AG10803 (cell line): ENCODE results near the gene ASMTL.

Source experiments
- DNase-seq: peaks from one replicate; pipeline ENCODE4 v3.0.0; 2010; ENCODE audit warnings: low read depth
- H3K4me3 ChIP-seq: 2 replicates; pipeline ENCODE4 v1.5.1; 2011; ENCODE audit warnings: mild to moderate bottlenecking, low read length, control low read depth
- TF ChIP-seq, protein P1 (sequence below): conservative IDR thresholded peaks from 2 replicates; pipeline ENCODE4 v1.5.1; 2011; ENCODE audit warnings: mild to moderate bottlenecking, low read length, control low read depth, inconsistent platforms

ASMTL gene

DNA sequence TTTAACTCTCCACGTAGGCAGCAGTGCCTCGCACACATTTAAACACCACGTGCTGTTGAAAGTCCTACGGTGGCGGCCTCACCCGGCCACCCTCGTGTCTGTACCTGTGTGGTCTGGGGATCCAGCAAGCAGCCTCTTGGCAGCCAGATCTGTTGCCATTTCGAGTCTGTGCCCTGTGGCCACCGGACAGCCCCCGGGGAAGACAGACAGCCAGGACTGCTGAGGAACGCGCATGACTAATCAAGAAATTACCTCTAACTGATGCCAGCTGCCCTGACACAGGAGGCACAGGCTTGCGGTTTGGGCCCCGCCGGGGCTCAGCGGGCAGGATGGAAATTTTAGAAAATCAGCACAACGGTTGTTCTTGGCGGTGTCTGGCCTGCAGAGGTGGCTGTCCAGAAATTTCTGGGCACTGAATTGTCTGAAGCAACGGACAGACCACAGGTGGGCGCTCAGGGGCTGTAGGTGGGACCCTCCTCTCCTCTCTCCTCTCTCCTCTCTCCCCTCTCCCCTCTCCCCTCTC is 15.6 kb upstream of the ASMTL start:
- no peak overlapping the region for H3K4me3 ChIP-seq
- DNase-seq: peak; percentile 68
- TF ChIP-seq, protein P1, sequence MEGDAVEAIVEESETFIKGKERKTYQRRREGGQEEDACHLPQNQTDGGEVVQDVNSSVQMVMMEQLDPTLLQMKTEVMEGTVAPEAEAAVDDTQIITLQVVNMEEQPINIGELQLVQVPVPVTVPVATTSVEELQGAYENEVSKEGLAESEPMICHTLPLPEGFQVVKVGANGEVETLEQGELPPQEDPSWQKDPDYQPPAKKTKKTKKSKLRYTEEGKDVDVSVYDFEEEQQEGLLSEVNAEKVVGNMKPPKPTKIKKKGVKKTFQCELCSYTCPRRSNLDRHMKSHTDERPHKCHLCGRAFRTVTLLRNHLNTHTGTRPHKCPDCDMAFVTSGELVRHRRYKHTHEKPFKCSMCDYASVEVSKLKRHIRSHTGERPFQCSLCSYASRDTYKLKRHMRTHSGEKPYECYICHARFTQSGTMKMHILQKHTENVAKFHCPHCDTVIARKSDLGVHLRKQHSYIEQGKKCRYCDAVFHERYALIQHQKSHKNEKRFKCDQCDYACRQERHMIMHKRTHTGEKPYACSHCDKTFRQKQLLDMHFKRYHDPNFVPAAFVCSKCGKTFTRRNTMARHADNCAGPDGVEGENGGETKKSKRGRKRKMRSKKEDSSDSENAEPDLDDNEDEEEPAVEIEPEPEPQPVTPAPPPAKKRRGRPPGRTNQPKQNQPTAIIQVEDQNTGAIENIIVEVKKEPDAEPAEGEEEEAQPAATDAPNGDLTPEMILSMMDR: no peak

DNA sequence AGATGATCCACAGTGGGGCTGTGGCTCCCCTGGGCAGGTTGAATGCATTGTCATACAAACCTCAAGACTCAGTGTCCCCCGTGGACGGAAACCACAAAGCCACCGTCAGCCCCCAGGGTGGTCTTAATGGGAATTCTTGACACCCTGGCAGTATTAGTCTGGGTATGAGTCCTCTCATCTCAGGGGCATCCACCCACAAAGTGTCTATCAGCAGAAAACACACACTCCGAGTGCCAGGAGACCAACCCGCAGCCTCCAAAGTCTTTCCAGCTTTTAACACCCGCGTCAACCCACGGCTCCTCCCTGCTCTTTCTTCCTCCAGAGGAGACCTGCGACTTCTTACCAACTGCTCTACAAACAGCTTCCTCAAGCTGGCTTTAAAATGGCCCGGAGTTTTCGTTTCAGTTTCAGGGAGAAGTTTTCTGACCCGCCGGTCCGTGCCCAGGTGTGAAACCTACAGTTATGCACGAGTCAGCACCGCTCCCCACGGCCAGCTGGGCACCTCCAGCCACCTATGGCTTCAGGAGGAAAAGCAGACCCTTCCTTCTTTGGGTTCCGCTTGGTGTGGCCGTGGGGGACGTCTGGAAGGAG is 14.4 kb upstream of the ASMTL start:
- TF ChIP-seq, protein P1: no peak
- no peak overlapping the region for H3K4me3 ChIP-seq
- DNase-seq: no peak

DNA sequence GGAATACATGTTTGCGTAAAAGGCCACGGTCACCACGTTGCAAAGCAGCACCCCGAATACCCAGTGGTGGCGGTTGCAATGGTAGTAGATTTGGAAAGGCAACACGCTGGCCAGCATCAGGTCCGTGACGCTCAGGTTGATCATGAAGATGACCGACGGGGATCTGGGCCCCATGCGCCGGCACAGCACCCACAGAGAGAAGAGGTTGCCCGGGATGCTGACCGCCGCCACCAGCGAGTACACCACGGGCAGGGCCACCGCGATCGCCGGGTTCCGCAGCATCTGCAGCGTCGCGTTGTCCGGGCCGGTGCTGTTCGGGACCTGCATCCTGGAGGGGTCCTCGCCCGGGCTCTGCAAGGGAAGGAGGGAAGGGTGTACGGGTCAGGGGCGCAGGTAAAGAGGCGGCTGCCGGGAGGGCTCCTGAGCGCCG is 13.5 kb upstream of the ASMTL start:
- H3K4me3 ChIP-seq: no peak overlapping the region
- DNase-seq: no peak
- TF ChIP-seq, protein P1: no peak

DNA sequence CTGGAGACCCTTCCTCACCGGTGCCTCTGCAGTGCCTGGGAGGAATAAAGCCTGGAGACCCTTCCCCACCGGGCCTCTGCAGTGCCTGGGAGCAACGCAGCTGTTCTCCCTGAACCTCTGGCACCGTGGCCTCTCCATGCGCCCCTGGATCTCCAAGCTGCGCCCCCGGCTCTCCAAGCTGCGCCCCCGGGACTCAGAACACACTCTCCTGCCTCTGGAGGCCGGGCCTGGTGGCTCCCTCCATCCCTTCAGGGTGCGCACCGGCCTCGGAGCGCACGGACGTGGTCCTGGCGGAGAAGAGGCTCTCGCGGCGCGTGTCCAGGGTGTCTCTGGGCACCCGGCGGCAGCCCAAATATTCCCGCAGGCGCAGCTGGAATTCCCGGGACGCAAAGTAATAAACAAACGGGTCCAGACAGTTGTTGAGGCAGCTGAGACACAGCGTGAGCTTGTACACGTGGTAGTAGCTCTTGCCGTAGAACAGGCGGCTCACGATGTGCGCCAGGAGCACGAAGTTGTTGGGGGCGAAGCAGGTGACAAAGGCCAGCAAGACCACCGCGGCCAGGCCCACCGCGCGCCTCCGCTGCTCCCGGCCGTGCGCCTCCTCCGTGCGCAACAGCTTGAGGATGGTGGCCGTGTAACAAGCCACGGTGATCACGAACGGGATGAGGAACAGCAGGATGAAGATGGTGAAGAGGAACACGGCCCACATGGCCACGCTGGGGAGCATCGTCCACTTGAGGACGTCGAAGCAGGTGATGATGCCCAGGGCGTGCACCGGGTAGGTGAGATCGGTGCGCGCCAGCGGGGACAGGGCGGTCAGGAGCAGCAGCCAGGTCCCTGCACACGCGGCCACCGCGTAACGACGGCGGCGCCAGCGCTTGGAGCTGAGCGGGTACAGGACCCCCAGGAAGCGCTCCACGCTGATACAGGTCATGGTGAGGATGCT is 12.8 kb upstream of the ASMTL start:
- H3K4me3 ChIP-seq: no peak overlapping the region
- no peak for DNase-seq
- TF ChIP-seq, protein P1: no peak

DNA sequence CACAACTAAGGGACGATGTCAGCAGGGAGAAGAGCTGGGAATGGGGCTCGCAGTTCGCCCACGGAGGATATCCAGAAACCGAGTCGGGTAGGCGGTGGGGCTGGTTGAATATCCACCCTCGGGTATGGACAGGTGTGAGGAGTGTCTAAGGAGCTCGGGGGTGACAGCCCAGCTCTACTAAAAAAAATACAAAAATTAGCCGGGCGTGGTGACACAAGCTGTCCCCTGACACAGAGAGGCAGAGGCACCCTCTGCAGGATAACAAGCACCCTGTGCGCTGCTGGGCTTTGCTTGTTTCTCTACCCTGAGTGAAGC is 12.2 kb upstream of the ASMTL start:
- H3K4me3 ChIP-seq: no peak overlapping the region
- TF ChIP-seq, protein P1: no peak
- no peak for DNase-seq

DNA sequence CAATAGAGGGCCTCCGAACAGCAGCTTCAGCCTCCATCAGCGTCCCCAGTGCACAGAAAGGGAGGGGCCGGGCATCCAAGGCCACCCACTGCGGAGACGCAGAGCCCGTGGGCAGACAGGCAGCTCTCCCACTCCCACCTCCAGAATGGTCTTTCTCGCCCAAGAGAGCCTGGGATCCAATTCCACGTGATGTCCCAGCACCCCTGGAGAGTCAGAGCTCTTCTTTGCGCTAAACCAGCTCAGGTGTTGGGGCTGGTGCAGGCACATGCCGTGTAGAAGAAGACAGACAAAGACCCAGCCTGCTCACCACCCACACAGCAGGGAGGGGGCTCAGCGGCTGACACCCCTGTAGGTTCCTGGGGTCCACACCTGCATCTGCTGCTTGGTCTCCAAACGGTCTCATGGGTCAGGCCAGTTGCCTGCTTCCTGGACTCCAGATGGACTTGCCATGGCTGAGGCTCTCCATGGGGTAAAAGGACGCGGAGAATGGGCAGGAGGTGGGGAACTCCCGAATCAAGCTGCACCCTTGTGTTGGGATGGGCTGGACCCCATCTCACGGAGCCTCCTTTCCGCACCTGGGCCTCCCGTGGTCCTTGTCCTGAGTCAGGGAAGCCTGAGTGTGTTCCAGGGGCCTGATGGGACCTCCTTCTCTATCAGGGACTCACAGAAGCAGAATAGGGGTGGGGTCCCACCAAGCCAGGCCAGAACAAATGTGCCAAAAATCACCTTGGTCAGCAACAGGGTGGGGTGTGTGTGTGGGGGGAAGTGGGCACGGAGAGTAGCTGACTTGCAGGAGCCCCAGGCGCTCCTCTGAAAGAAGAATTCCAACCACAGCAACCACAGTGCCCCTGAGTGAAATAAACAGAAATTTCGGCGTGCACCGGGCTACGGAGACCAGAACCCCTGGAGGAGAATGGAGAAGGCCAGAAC is 11.6 kb upstream of the ASMTL start:
- DNase-seq: no peak

More for the DNA sequence above, 11.6 kb upstream of the ASMTL start:
- H3K4me3 ChIP-seq: no peak overlapping the region
- TF ChIP-seq, protein P1: no peak
